GM12874 (cell line): Measurements from ENCODE around the gene XCL2.
"Not testable (repeated sequence)": the region's sequence is repeated elsewhere in the genome, so short reads cannot be mapped to it uniquely, and the experiment has no call there.

Experiments
- CTCF ChIP-seq: IDR thresholded peaks from 2 replicates; pipeline ENCODE4 v1.5.1; 2011; ENCODE audit warnings: low read depth, mild to moderate bottlenecking, control low read depth, low read length, moderate library complexity; ENCODE audit not compliant: insufficient read depth

The XCL2 gene

DNA sequence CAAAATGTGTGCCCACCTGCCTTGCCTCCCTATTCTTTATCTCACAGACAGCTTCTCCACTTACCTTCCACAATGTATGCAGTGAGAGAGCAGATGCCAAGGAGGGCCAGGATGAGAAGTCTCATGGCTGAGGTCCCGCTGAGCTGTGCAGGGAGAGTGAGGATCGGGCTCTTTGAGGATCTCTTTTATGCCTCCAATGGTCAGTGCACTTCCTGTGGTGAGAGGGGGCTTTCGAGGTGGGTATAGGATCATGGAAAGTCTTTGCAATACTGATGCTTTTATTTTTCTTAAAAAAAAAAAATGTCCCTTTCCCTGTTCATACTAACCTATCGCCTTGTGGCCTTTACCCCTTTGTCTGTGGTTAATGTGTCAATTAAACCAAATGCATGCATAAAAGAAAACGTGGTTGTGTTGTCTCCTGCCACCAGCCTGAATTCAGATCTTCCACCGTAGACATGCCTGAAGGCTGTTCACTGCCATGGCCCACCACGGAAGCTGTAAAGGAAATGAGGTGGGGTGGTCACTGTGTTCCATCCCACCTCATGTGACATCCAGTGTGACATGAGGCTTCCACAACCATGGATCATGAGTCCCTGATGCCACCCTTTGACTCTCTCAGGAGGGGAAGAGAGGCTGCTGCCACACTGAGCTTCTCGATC lies at the start of gene XCL2:
TSS of gene XCL2 (minus strand) at position 158 of the 659 bp plus-strand sequence. CDS start at position 125, 33 bp downstream.
- TF ChIP-seq CTCF = not testable (repeated sequence)

GRCh38 chr1:168591641-168592250 lies 47.9 kb upstream of the XCL2 start:
- TF ChIP-seq CTCF = no peak

DNA sequence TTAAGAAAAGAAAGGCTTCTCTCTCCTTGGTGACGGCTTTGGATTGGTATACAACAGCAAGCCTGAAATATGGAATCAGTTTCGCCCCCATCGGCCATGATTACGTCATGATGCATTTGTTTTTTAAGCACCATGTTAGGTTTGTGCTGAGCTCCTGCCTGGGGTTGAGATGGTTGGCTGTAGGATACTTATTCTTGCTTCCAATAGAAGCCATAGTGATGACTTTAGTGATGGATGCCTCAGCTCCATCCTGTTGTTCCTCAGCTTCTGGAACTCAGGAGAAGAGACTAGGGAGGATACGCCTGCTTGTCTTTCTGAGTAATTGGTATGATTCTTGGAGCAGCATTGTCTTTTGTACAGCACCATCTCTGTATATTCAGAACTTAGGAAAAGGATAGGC lies 47.3 kb upstream of the XCL2 start:
- no peak for TF ChIP-seq CTCF

GRCh38 chr1:168589167-168589566 lies 45.4 kb upstream of the XCL2 start:
- no peak for TF ChIP-seq CTCF

GRCh38 chr1:168585937-168586336 lies 42.1 kb upstream of the XCL2 start:
- TF ChIP-seq CTCF = no peak

DNA sequence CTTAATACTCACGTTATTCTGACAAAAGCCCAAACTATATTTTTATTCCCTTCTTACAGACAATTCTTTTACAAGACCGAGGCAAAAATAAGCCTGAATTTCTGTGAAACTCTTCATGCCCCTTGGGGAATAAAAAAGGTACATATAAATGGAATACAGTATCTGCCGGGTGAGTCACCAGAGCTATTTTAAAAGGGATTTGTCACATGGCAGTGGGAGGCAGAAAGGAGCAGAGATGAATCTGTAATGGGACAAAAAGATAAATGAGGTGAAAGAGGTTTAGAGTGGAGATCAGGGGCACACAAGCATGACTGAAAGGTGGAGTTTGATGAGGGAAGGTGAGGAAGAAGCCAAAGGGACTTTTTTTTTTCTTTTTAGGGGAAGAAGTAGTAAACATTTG lies 41.4 kb upstream of the XCL2 start:
- no peak for TF ChIP-seq CTCF

- no peak for TF ChIP-seq CTCF
Observed at GRCh38 chr1:168583571-168583970, 39.8 kb upstream of the XCL2 start.
